ENCODE measurements around the gene AMIGO1. TPM values are rescaled to one million over a fixed set of nuclear protein-coding genes. Genes with fewer than 3 reads are reported as not detected.

Gene AMIGO1
- polyA plus RNA-seq, 3 donors = 0.05 to 0.26 (median 0.07) TPM

GRCh38 chr1:109454497-109455133 is 54.9 kb downstream of the AMIGO1 start:
- WGBS (ENCODE audit: insufficient coverage) = no CpG with 5 or more reads among the region's 1 CpG
- Histone ChIP-seq H3K27ac (ENCODE audit: low read depth in 1 of 2, low read length in 2 of 2) (no peak overlapping the region), H3K36me3 (replicated peaks in 1 of 2; ENCODE audit: control insufficient read depth in 1 of 2, insufficient read depth in 2 of 2, low read length in 2 of 2) (no peaks in the 10 kb centered on the region), H3K4me3 (replicated peaks in 1 of 3; ENCODE audit: low read depth in 2 of 3, low read length in 3 of 3) (no peak overlapping the region), H3K27me3 (ENCODE audit: control insufficient read depth in 2 of 2, insufficient read depth in 2 of 2, low read length in 2 of 2) (peaks cover 9 to 12% of the 10 kb centered on the region in 2 donors), H3K9me3 (replicated peaks in 1 of 2; ENCODE audit: control insufficient read depth in 1 of 2, insufficient read depth in 1 of 2, low read length in 2 of 2) (peaks cover 7 to 15% of the 10 kb centered on the region in 2 donors), H3K9ac (ENCODE audit: insufficient read depth, low read length, poor library complexity, severe bottlenecking) (no peak overlapping the region), H4K20me1 (ENCODE audit: insufficient read depth, low read length) (no peaks in the 10 kb centered on the region), H3K4me2 (replicated peaks; ENCODE audit: extremely low read depth, low read length, poor library complexity, severe bottlenecking) (no peak overlapping the region), H2AFZ (ENCODE audit: insufficient read depth, low read depth, low read length, poor library complexity, severe bottlenecking) (no peak overlapping the region), H3K4me1 (ENCODE audit: control insufficient read depth in 1 of 2, insufficient read depth in 2 of 2, low read length in 2 of 2) (no peaks in the 10 kb centered on the region), H3K79me2 (ENCODE audit: insufficient read depth, low read length) (no peaks in the 10 kb centered on the region)
- Mint-ChIP-seq H3K9me3 (peaks cover 4 to 41% (median 23%) of the 10 kb centered on the region in 7 donors), H3K4me1 (no peaks in the 10 kb centered on the region), H3K36me3 (no peaks in the 10 kb centered on the region), H3K27me3 (ENCODE audit: low read depth in 3 of 3) (peaks cover 7 to 39% (median 31%) of the 10 kb centered on the region in 3 donors), H3K27ac (no peak overlapping the region), H3K4me3 (no peak overlapping the region)
- TF ChIP-seq, protein P1, sequence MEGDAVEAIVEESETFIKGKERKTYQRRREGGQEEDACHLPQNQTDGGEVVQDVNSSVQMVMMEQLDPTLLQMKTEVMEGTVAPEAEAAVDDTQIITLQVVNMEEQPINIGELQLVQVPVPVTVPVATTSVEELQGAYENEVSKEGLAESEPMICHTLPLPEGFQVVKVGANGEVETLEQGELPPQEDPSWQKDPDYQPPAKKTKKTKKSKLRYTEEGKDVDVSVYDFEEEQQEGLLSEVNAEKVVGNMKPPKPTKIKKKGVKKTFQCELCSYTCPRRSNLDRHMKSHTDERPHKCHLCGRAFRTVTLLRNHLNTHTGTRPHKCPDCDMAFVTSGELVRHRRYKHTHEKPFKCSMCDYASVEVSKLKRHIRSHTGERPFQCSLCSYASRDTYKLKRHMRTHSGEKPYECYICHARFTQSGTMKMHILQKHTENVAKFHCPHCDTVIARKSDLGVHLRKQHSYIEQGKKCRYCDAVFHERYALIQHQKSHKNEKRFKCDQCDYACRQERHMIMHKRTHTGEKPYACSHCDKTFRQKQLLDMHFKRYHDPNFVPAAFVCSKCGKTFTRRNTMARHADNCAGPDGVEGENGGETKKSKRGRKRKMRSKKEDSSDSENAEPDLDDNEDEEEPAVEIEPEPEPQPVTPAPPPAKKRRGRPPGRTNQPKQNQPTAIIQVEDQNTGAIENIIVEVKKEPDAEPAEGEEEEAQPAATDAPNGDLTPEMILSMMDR (IDR thresholded peaks at IDR 0.05) = no peak
- DNase-seq = no peak
- intact Hi-C loops (cut with micrococcal nuclease) = no loop called here

Other genes starting within 250 kb of the AMIGO1 start
- 10 to 100 TPM in 1 of 3 donors, 1 to 10 TPM in 2; 5.8 to 25.5 (median 7.1) TPM for gene PSRC1, start 226.6 kb downstream of the AMIGO1 start, polyA plus RNA-seq
- under 1 TPM in 1 of 3 donors, not detected in 2; 0.13 TPM for gene MYBPHL, start 202.7 kb downstream of the AMIGO1 start, polyA plus RNA-seq
- gene SORT1, start 111.8 kb downstream of the AMIGO1 start, polyA plus RNA-seq = 10 to 100 TPM; 21.3 to 41.1 (median 35.3) TPM
- gene PSMA5, start 83.3 kb downstream of the AMIGO1 start, polyA plus RNA-seq = 100 to 1,000 TPM in 2 of 3 donors, 10 to 100 TPM in 1; 36.6 to 119 (median 118) TPM
- under 1 TPM in 2 of 3 donors, not detected in 1; 0.03 to 0.12 TPM for gene SYPL2, start 43.2 kb downstream of the AMIGO1 start, polyA plus RNA-seq
- 1 to 10 TPM; 1.1 to 3.6 (median 1.7) TPM for gene ATXN7L2, start 25.8 kb downstream of the AMIGO1 start, polyA plus RNA-seq
- gene CYB561D1, start 15.6 kb downstream of the AMIGO1 start, polyA plus RNA-seq = 10 to 100 TPM in 1 of 3 donors, 1 to 10 TPM in 2; 1.4 to 13.2 (median 4.2) TPM
- gene GPR61, start 30.1 kb upstream of the AMIGO1 start, polyA plus RNA-seq = under 1 TPM in 1 of 3 donors, not detected in 2; 0.28 TPM
- 10 to 100 TPM in 2 of 3 donors, 1 to 10 TPM in 1; 3.0 to 14.2 (median 10.4) TPM for gene GNAI3, start 38.9 kb upstream of the AMIGO1 start, polyA plus RNA-seq
- under 1 TPM in 1 of 3 donors, not detected in 2; 0.05 TPM for gene GNAT2, start 109.9 kb upstream of the AMIGO1 start, polyA plus RNA-seq
- gene AMPD2, start 110.1 kb upstream of the AMIGO1 start, polyA plus RNA-seq = 100 to 1,000 TPM in 2 of 3 donors, 10 to 100 TPM in 1; 75.0 to 961 (median 117) TPM
- 10 to 100 TPM; 11.9 to 22.9 (median 15.9) TPM for gene GSTM4, start 146.4 kb upstream of the AMIGO1 start, polyA plus RNA-seq
- gene GSTM2, start 158.3 kb upstream of the AMIGO1 start, polyA plus RNA-seq = 10 to 100 TPM in 1 of 3 donors, 1 to 10 TPM in 2; 1.5 to 12.0 (median 6.3) TPM
- 10 to 100 TPM in 2 of 3 donors, not detected in 1; 13.5 to 27.7 TPM for gene GSTM1, start 178.1 kb upstream of the AMIGO1 start, polyA plus RNA-seq
- not detected for gene GSTM5, start 202.5 kb upstream of the AMIGO1 start, polyA plus RNA-seq
- gene GSTM3, start 231.3 kb upstream of the AMIGO1 start, polyA plus RNA-seq = 1 to 10 TPM in 2 of 3 donors, under 1 TPM in 1; 0.69 to 3.2 (median 2.8) TPM

All from CD14-positive monocyte (primary cell).